PC-9 (cell line): ENCODE measurements around the gene GOLT1A. TPM values are rescaled to one million over a fixed set of nuclear protein-coding genes. Genes with fewer than 3 reads are reported as not detected.
A peak's percentile ranks its signal among the peaks of the same experiment; 100 is the strongest.

Source experiments
- BruUV-seq: library from RNA; stranded (reverse); fragments of 400-500 nt; replicated peaks from 2 replicates; lab custom pipeline; 2021; lab: Mats Ljungman, UMichigan
- CTCF ChIA-PET: fragments of 300-600 bp; sonication (Branson Sonifier 250); formaldehyde crosslinking; loops from one replicate; lab custom pipeline; 2022; ENCODE audit warnings: antibody characterized with exemption; lab: Charles Lee
- POLR2A ChIA-PET: fragments of 300-600 bp; sonication (Branson Sonifier 250); formaldehyde crosslinking; loops from one replicate; lab custom pipeline; 2022; ENCODE audit warnings: antibody characterized with exemption; ENCODE audit not compliant: unreplicated experiment; lab: Charles Lee
- DNase-seq, 2 experiments: peaks; one replicate each; pipeline versions ENCODE4 v3.0.0 to v3.0.0-alpha.2; 2015 to 2022; ENCODE audit warnings: mixed read lengths in 1 of 2
- H2AFZ ChIP-seq: fragments of 200-600 bp; sonication (generic); 2 replicates; pipeline ENCODE4 v1.8.1; 2017; ENCODE audit warnings: antibody characterized with exemption
- H3F3A ChIP-seq: fragments of 200-600 bp; sonication (generic); 2 replicates; pipeline ENCODE4 v1.8.1; 2017; ENCODE audit warnings: antibody characterized with exemption, mild to moderate bottlenecking, low read depth; ENCODE audit not compliant: insufficient read depth
- H3K27ac ChIP-seq: fragments of 200-600 bp; sonication (generic); 2 replicates; pipeline ENCODE4 v1.6.1; 2016; ENCODE audit warnings: mixed run types
- H3K27me3 ChIP-seq: fragments of 200-600 bp; sonication (generic); 2 replicates; pipeline ENCODE4 v1.6.1; 2016; ENCODE audit warnings: low read depth, mixed run types; ENCODE audit not compliant: insufficient read depth
- H3K36me3 ChIP-seq: fragments of 200-600 bp; sonication (generic); 2 replicates; pipeline ENCODE4 v1.6.1; 2016; ENCODE audit warnings: low read depth, mixed run types
- H3K4me1 ChIP-seq: fragments of 200-600 bp; sonication (generic); replicated peaks from 2 replicates; pipeline ENCODE4 v1.6.1; 2016; ENCODE audit warnings: mixed run types; ENCODE audit not compliant: insufficient read depth
- H3K4me2 ChIP-seq: fragments of 200-600 bp; sonication (generic); 2 replicates; pipeline ENCODE4 v1.6.1; 2017; ENCODE audit warnings: mixed run types
- H3K4me3 ChIP-seq: fragments of 200-600 bp; sonication (generic); 2 replicates; pipeline ENCODE4 v1.6.1; 2016; ENCODE audit warnings: mixed run types
- H3K79me2 ChIP-seq: fragments of 200-600 bp; sonication (generic); 2 replicates; pipeline ENCODE4 v1.6.1; 2017; ENCODE audit warnings: low read depth, mixed run types
- H3K9me2 ChIP-seq: fragments of 200-600 bp; sonication (generic); 2 replicates; pipeline ENCODE4 v1.8.1; 2017; ENCODE audit warnings: mild to moderate bottlenecking; ENCODE audit not compliant: insufficient read depth
- H3K9me3 ChIP-seq: fragments of 200-600 bp; sonication (generic); 2 replicates; pipeline ENCODE4 v1.8.1; 2016; ENCODE audit warnings: low read depth; ENCODE audit not compliant: insufficient read depth
- H4K20me1 ChIP-seq: fragments of 200-600 bp; sonication (generic); 2 replicates; pipeline ENCODE4 v1.8.1; 2017; ENCODE audit not compliant: insufficient read depth
- CTCF ChIP-seq: fragments of 200-600 bp; sonication (generic); conservative IDR thresholded peaks from 2 replicates; pipeline ENCODE4 v1.6.1; 2017; ENCODE audit warnings: mixed run types, antibody characterized with exemption, mild to moderate bottlenecking, moderate library complexity
- EZH2 ChIP-seq: fragments of 200-600 bp; sonication (generic); IDR thresholded peaks from 2 replicates; pipeline ENCODE4 v1.8.0; 2017; ENCODE audit warnings: antibody characterized with exemption, low read depth
- intact Hi-C: fragments of 100-400 bp; cut with micrococcal nuclease; formaldehyde crosslinking; loops from one replicate; pipeline ENCODE4 v1.10.0; 2022; ENCODE audit not compliant: unreplicated experiment
- total RNA-seq: library from RNA; stranded (reverse); gene quantifications from 2 replicates; pipeline ENCODE4 v1.2.3, GENCODE V29; 2021

The GOLT1A gene
- total RNA-seq, 1 experiment from 2014 or later: 18.7 TPM

GRCh38 chr1:204153667-204154066, 60.1 kb downstream of the GOLT1A start:
- ChIA-PET POLR2A (no interaction called here), CTCF (no interaction called here)
- no peaks in the 10 kb centered on the region for H3K36me3 ChIP-seq
- no peak overlapping the region for H2AFZ ChIP-seq
- H3K4me1 ChIP-seq: peaks cover 11% of the 10 kb centered on the region
- no peak overlapping the region for H3K4me3 ChIP-seq
- no peaks in the 10 kb centered on the region for H3K79me2 ChIP-seq
- intact Hi-C loops: no loop called here
- no peaks in the 10 kb centered on the region for H4K20me1 ChIP-seq
- no peak overlapping the region for H3K27ac ChIP-seq
- H3K4me2 ChIP-seq: no peak overlapping the region
- DNase-seq: no peak
- no TSS peak for BruUV-seq
- no peaks in the 10 kb centered on the region for H3K27me3 ChIP-seq
- H3F3A ChIP-seq: peaks cover 10% of the 10 kb centered on the region; the same call in 1 of the 2 replicates
- TF ChIP-seq CTCF: no peak
- TF ChIP-seq EZH2: no peak
- no peaks in the 10 kb centered on the region for H3K9me3 ChIP-seq
- H3K9me2 ChIP-seq: no peaks in the 10 kb centered on the region

- H3K9me3 ChIP-seq: no peaks in the 10 kb centered on the region
- peaks cover 11% of the 10 kb centered on the region for H3K4me1 ChIP-seq
- H4K20me1 ChIP-seq: no peaks in the 10 kb centered on the region
- ChIA-PET CTCF (interaction anchor here (0.5 to 0.7 kb wide), 4 partner anchors 53 to 306 kb away, joined by 3 to 5 read pairs (median 4); no protein-coding TSS in a partner anchor), POLR2A (interaction anchor here (0.6 to 0.7 kb wide), 2 partner anchors 14 to 20 kb away, joined by 3 read pairs; no protein-coding TSS in a partner anchor)
- H3K9me2 ChIP-seq: no peaks in the 10 kb centered on the region
- TF ChIP-seq EZH2 (no peak), CTCF (no peak)
- H3K27me3 ChIP-seq: no peaks in the 10 kb centered on the region
- H3K36me3 ChIP-seq: no peaks in the 10 kb centered on the region
- peak overlapping the region; percentile 94 for H2AFZ ChIP-seq
- H3K4me2 ChIP-seq: peak overlapping the region; percentile 99
- peak overlapping the region; percentile 83 for H3K4me3 ChIP-seq
- BruUV-seq: TSS peak; percentile 50
- intact Hi-C loops: no loop called here
- H3K79me2 ChIP-seq: no peaks in the 10 kb centered on the region
- no peak overlapping the region for H3K27ac ChIP-seq
- peaks cover 10% of the 10 kb centered on the region; the same call in 1 of the 2 replicates for H3F3A ChIP-seq
- DNase-seq: no peak
Observed at GRCh38 chr1:204152310-204153044, 61.3 kb downstream of the GOLT1A start.

- no TSS peak for BruUV-seq
- peak in 1 of 2 experiments; percentile 77 for DNase-seq
- intact Hi-C loops: no loop called here
Observed at GRCh38 chr1:204151552-204152309, 62.1 kb downstream of the GOLT1A start, which contains the start of gene ETNK2. Gene ETNK2, minus strand, starts transcription at chr1:204152044. Its CDS starts 192 bp downstream, at chr1:204151852.

More at GRCh38 chr1:204151552-204152309, 62.1 kb downstream of the GOLT1A start, which contains the start of gene ETNK2:
- Histone ChIP-seq H4K20me1 (no peaks in the 10 kb centered on the region), H3K36me3 (no peaks in the 10 kb centered on the region), H3F3A (peaks cover 10% of the 10 kb centered on the region; the same call in 1 of the 2 replicates), H3K27me3 (no peaks in the 10 kb centered on the region), H2AFZ (peak within 1 kb of the TSS; percentile 94), H3K4me1 (peaks cover 11% of the 10 kb centered on the region), H3K79me2 (no peaks in the 10 kb centered on the region), H3K4me2 (peak within 1 kb of the TSS; percentile 99), H3K4me3 (peak within 1 kb of the TSS; percentile 83), H3K27ac (no peak within 1 kb of the TSS), H3K9me3 (no peaks in the 10 kb centered on the region), H3K9me2 (no peaks in the 10 kb centered on the region)
- TF ChIP-seq CTCF (no peak), EZH2 (no peak)
- CTCF ChIA-PET: interaction anchor here (0.5 to 1.0 kb wide), 5 partner anchors 11 to 306 kb away, joined by 3 to 5 read pairs (median 3); no protein-coding TSS in a partner anchor
- POLR2A ChIA-PET: interaction anchor here (0.6 to 0.7 kb wide), 2 partner anchors 13 to 20 kb away, joined by 3 read pairs; no protein-coding TSS in a partner anchor
